Liver (tissue), 3 donors: ENCODE data around the gene PPM1L.

Experiments used
- CTCF ChIP-seq: fragments of 150-350 bp; IDR thresholded peaks from 2 replicates; pipeline ENCODE4 v1.5.1; 2017; ENCODE audit warnings: improper control_type of control experiment, low read depth, low read length; ENCODE audit not compliant: missing input control
- TAF1 ChIP-seq: conservative IDR thresholded peaks from 2 replicates; pipeline ENCODE4 v1.6.1; 2016; ENCODE audit warnings: antibody characterized with exemption, mild to moderate bottlenecking
- YY1 ChIP-seq: IDR thresholded peaks from 2 replicates; pipeline ENCODE4 v1.6.1; 2016; ENCODE audit warnings: antibody characterized with exemption, mild to moderate bottlenecking
- donor health status: healthy.
- donor health status: healthy.

- TF ChIP-seq CTCF (no peak), YY1 (no peak), TAF1 (no peak)
These were observed 225.3 kb downstream of the PPM1L start for GRCh38 chr3:160981217-160981938.
